ENCODE data around the gene TRMT2A. TPM values are rescaled to one million over a fixed set of nuclear protein-coding genes. Genes with fewer than 3 reads are reported as not detected.

TRMT2A gene
- total RNA-seq, 1 experiment from 2014 or later, result 54.8 TPM

GRCh38 chr22:20139391-20140106 is 22.5 kb upstream of the TRMT2A start:
- peaks cover 19% of the 10 kb centered on the region for H3K4me1 ChIP-seq (ENCODE audit: low read length)
- no peak overlapping the region for H3K27ac ChIP-seq (ENCODE audit: low read length)
- H3K4me3 ChIP-seq (ENCODE audit: low read length), result no peak overlapping the region
- no peaks in the 10 kb centered on the region for H3K36me3 ChIP-seq (ENCODE audit: insufficient read depth, low read length)
- no peak for DNase-seq
- H4K20me1 ChIP-seq (ENCODE audit: insufficient read depth, low read depth, low read length), result peaks cover 19% of the 10 kb centered on the region; the same call in 1 of the 2 replicates
- H3K9me2 ChIP-seq (replicated peaks; ENCODE audit: insufficient read depth, low read length), result no peaks in the 10 kb centered on the region
- no peaks in the 10 kb centered on the region for H3K27me3 ChIP-seq (ENCODE audit: low read length)
- no peaks in the 10 kb centered on the region for H3K9me3 ChIP-seq (ENCODE audit: low read length)
- H2AFZ ChIP-seq (ENCODE audit: low read length), result no peak overlapping the region
- H3K4me2 ChIP-seq (ENCODE audit: low read depth, low read length, poor library complexity, severe bottlenecking), result no peak overlapping the region
- H3K79me2 ChIP-seq (ENCODE audit: low read length), result no peaks in the 10 kb centered on the region
- no peak overlapping the region for H3K9ac ChIP-seq (ENCODE audit: low read length)

DNA sequence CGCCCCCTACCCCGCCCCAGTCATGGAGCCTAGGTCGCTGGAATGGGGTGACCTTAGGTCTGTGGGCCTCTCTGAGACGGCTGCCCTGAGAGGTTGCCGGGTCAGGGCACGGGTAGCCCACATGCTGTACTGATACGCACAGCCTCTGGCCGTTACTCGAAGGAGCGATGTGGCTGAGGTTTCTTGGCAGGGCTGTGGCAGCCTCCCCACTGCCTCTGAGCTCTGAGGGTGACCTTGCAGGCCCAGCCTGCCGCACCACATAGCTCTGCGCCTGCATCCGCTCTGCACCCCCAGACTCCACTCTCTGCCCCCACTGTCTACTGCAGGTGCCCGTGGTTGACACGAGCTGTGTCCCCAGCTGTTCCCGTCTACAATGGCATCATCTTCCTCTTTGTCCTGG is 21.8 kb upstream of the TRMT2A start:
- H3K27ac ChIP-seq (ENCODE audit: low read length), result no peak overlapping the region
- H2AFZ ChIP-seq (ENCODE audit: low read length), result no peak overlapping the region
- no peaks in the 10 kb centered on the region for H3K9me2 ChIP-seq (replicated peaks; ENCODE audit: insufficient read depth, low read length)
- peaks cover 19% of the 10 kb centered on the region for H3K4me1 ChIP-seq (ENCODE audit: low read length)
- H3K27me3 ChIP-seq (ENCODE audit: low read length), result no peaks in the 10 kb centered on the region
- no peak overlapping the region for H3K9ac ChIP-seq (ENCODE audit: low read length)
- H3K36me3 ChIP-seq (ENCODE audit: insufficient read depth, low read length), result no peaks in the 10 kb centered on the region
- no peak for DNase-seq
- H4K20me1 ChIP-seq (ENCODE audit: insufficient read depth, low read depth, low read length), result peaks cover 25% of the 10 kb centered on the region; the same call in 1 of the 2 replicates
- no peak overlapping the region for H3K4me2 ChIP-seq (ENCODE audit: low read depth, low read length, poor library complexity, severe bottlenecking)
- no peaks in the 10 kb centered on the region for H3K79me2 ChIP-seq (ENCODE audit: low read length)
- H3K4me3 ChIP-seq (ENCODE audit: low read length), result no peak overlapping the region
- H3K9me3 ChIP-seq (ENCODE audit: low read length), result no peaks in the 10 kb centered on the region

- no peak overlapping the region for H2AFZ ChIP-seq (ENCODE audit: low read length)
- H3K4me2 ChIP-seq (ENCODE audit: low read depth, low read length, poor library complexity, severe bottlenecking), result no peak overlapping the region
- H3K27me3 ChIP-seq (ENCODE audit: low read length), result no peaks in the 10 kb centered on the region
- no peaks in the 10 kb centered on the region for H3K9me2 ChIP-seq (replicated peaks; ENCODE audit: insufficient read depth, low read length)
- no peak for DNase-seq
- peaks cover 19% of the 10 kb centered on the region for H3K4me1 ChIP-seq (ENCODE audit: low read length)
- no peak overlapping the region for H3K27ac ChIP-seq (ENCODE audit: low read length)
- no peaks in the 10 kb centered on the region for H3K36me3 ChIP-seq (ENCODE audit: insufficient read depth, low read length)
- no peak overlapping the region for H3K4me3 ChIP-seq (ENCODE audit: low read length)
- no peaks in the 10 kb centered on the region for H3K9me3 ChIP-seq (ENCODE audit: low read length)
- H3K9ac ChIP-seq (ENCODE audit: low read length), result no peak overlapping the region
- no peaks in the 10 kb centered on the region for H3K79me2 ChIP-seq (ENCODE audit: low read length)
- peaks cover 25% of the 10 kb centered on the region; the same call in 1 of the 2 replicates for H4K20me1 ChIP-seq (ENCODE audit: insufficient read depth, low read depth, low read length)
Measured at GRCh38 chr22:20138417-20138738, 21.4 kb upstream of the TRMT2A start.

DNA sequence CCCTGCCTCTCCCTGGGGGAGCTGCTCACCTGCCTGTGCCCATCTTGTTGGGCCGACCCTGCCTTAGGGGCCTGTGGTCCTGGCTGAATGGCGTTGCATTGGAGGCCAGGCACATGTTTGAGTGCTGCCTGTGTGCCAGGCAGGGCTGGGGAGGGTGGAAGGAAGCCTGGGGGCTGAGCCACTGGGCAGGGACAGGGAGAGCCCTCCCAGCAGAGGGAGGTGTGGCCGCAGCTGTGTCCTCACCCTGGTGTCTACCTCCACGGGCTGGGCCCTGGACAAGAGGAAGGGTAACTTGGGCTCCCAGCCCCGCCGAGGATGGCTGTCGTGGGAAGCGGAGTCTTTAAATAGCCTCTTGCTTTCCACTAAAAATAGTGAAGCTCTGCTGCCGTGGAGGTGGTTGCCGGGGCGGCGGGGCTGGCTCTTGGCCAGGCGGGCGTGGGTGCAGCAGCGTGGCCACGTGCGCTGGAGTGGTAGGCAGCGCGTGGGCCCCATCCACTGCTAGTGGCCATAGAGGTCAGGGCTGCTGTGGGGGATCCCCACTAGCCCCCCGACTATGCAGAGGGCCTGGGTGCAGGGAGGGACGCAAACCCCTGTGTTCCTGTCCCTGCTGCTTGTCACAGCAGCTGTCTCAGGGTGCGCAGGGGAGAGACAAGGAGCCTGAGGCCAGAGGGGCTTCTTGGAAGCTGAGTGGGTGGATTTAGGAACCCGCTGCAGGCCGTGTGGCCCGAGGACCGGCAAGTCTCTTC is 20.8 kb upstream of the TRMT2A start:
- Histone ChIP-seq H3K9ac (ENCODE audit: low read length) (no peak overlapping the region), H3K27ac (ENCODE audit: low read length) (no peak overlapping the region), H3K4me1 (ENCODE audit: low read length) (peaks cover 20% of the 10 kb centered on the region), H3K9me3 (ENCODE audit: low read length) (no peaks in the 10 kb centered on the region), H2AFZ (ENCODE audit: low read length) (no peak overlapping the region), H3K36me3 (ENCODE audit: insufficient read depth, low read length) (no peaks in the 10 kb centered on the region), H3K4me2 (ENCODE audit: low read depth, low read length, poor library complexity, severe bottlenecking) (no peak overlapping the region), H3K4me3 (ENCODE audit: low read length) (no peak overlapping the region), H3K9me2 (replicated peaks; ENCODE audit: insufficient read depth, low read length) (no peaks in the 10 kb centered on the region), H3K79me2 (ENCODE audit: low read length) (no peaks in the 10 kb centered on the region), H4K20me1 (ENCODE audit: insufficient read depth, low read depth, low read length) (peaks cover 29% of the 10 kb centered on the region; the same call in 1 of the 2 replicates), H3K27me3 (ENCODE audit: low read length) (no peaks in the 10 kb centered on the region)
- DNase-seq, result no peak

- Histone ChIP-seq H3K79me2 (ENCODE audit: low read length) (no peaks in the 10 kb centered on the region), H3K9ac (ENCODE audit: low read length) (no peak overlapping the region), H2AFZ (ENCODE audit: low read length) (no peak overlapping the region), H3K27ac (ENCODE audit: low read length) (no peak overlapping the region), H3K9me3 (ENCODE audit: low read length) (no peaks in the 10 kb centered on the region), H3K4me2 (ENCODE audit: low read depth, low read length, poor library complexity, severe bottlenecking) (no peak overlapping the region), H3K27me3 (ENCODE audit: low read length) (no peaks in the 10 kb centered on the region), H3K4me1 (ENCODE audit: low read length) (peaks cover 27% of the 10 kb centered on the region), H3K4me3 (ENCODE audit: low read length) (no peak overlapping the region), H4K20me1 (ENCODE audit: insufficient read depth, low read depth, low read length) (peaks cover 36% of the 10 kb centered on the region), H3K36me3 (ENCODE audit: insufficient read depth, low read length) (no peaks in the 10 kb centered on the region), H3K9me2 (replicated peaks; ENCODE audit: insufficient read depth, low read length) (no peaks in the 10 kb centered on the region)
- no peak for DNase-seq
Measured at GRCh38 chr22:20137113-20137512, 20.1 kb upstream of the TRMT2A start.

- no peak overlapping the region for H2AFZ ChIP-seq (ENCODE audit: low read length)
- H3K27ac ChIP-seq (ENCODE audit: low read length), result no peak overlapping the region
- H3K36me3 ChIP-seq (ENCODE audit: insufficient read depth, low read length), result no peaks in the 10 kb centered on the region
- no peaks in the 10 kb centered on the region for H3K27me3 ChIP-seq (ENCODE audit: low read length)
- H3K79me2 ChIP-seq (ENCODE audit: low read length), result no peaks in the 10 kb centered on the region
- no peaks in the 10 kb centered on the region for H3K9me3 ChIP-seq (ENCODE audit: low read length)
- DNase-seq, result no peak
- no peak overlapping the region for H3K4me2 ChIP-seq (ENCODE audit: low read depth, low read length, poor library complexity, severe bottlenecking)
- H3K4me3 ChIP-seq (ENCODE audit: low read length), result no peak overlapping the region
- peaks cover 36% of the 10 kb centered on the region for H4K20me1 ChIP-seq (ENCODE audit: insufficient read depth, low read depth, low read length)
- H3K4me1 ChIP-seq (ENCODE audit: low read length), result peaks cover 27% of the 10 kb centered on the region
- no peaks in the 10 kb centered on the region for H3K9me2 ChIP-seq (replicated peaks; ENCODE audit: insufficient read depth, low read length)
- no peak overlapping the region for H3K9ac ChIP-seq (ENCODE audit: low read length)
Measured at GRCh38 chr22:20136603-20136873, 19.5 kb upstream of the TRMT2A start.

GRCh38 chr22:20135806-20136602 is 19.0 kb upstream of the TRMT2A start:
- no peak overlapping the region for H3K27ac ChIP-seq (ENCODE audit: low read length)
- no peak overlapping the region for H3K4me3 ChIP-seq (ENCODE audit: low read length)
- no peaks in the 10 kb centered on the region for H3K9me3 ChIP-seq (ENCODE audit: low read length)
- no peaks in the 10 kb centered on the region for H3K36me3 ChIP-seq (ENCODE audit: insufficient read depth, low read length)
- H3K27me3 ChIP-seq (ENCODE audit: low read length), result no peaks in the 10 kb centered on the region
- H3K4me2 ChIP-seq (ENCODE audit: low read depth, low read length, poor library complexity, severe bottlenecking), result no peak overlapping the region
- DNase-seq, result no peak
- no peaks in the 10 kb centered on the region for H3K9me2 ChIP-seq (replicated peaks; ENCODE audit: insufficient read depth, low read length)
- peaks cover 27% of the 10 kb centered on the region for H3K4me1 ChIP-seq (ENCODE audit: low read length)
- peaks cover 36% of the 10 kb centered on the region for H4K20me1 ChIP-seq (ENCODE audit: insufficient read depth, low read depth, low read length)
- no peak overlapping the region for H2AFZ ChIP-seq (ENCODE audit: low read length)
- H3K9ac ChIP-seq (ENCODE audit: low read length), result no peak overlapping the region
- no peaks in the 10 kb centered on the region for H3K79me2 ChIP-seq (ENCODE audit: low read length)

DNA sequence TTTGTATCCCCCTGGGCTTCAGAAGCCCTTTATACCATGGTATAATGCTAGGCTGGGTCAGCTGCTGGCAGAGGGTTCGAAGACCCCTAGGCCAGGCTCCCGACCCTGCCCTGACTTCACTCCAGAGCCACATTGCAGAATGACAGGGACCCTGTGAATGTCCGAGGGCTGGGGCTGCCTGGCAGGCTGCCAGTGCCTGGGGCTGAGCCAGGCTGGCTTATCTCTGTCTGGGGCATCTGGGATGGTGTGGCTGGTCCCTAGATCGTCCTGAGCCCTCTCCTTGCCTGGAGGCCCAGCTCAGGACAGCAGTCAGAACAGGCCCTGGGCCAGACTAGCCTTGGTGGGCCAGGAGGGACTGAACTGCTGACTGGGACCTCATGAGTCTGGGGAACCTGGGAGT is 18.2 kb upstream of the TRMT2A start:
- no peaks in the 10 kb centered on the region for H3K79me2 ChIP-seq (ENCODE audit: low read length)
- no peak overlapping the region for H2AFZ ChIP-seq (ENCODE audit: low read length)
- peaks cover 36% of the 10 kb centered on the region for H4K20me1 ChIP-seq (ENCODE audit: insufficient read depth, low read depth, low read length)
- no peaks in the 10 kb centered on the region for H3K27me3 ChIP-seq (ENCODE audit: low read length)
- no peak overlapping the region for H3K27ac ChIP-seq (ENCODE audit: low read length)
- no peak overlapping the region for H3K9ac ChIP-seq (ENCODE audit: low read length)
- H3K9me3 ChIP-seq (ENCODE audit: low read length), result no peaks in the 10 kb centered on the region
- no peak overlapping the region for H3K4me2 ChIP-seq (ENCODE audit: low read depth, low read length, poor library complexity, severe bottlenecking)
- H3K4me3 ChIP-seq (ENCODE audit: low read length), result no peak overlapping the region
- no peaks in the 10 kb centered on the region for H3K36me3 ChIP-seq (ENCODE audit: insufficient read depth, low read length)
- peaks cover 34% of the 10 kb centered on the region for H3K4me1 ChIP-seq (ENCODE audit: low read length)
- H3K9me2 ChIP-seq (replicated peaks; ENCODE audit: insufficient read depth, low read length), result no peaks in the 10 kb centered on the region
- DNase-seq, result no peak
